GM19193 (cell line): ENCODE results near the gene LHFPL2.

Source experiments
- POLR2A ChIP-seq: IDR thresholded peaks from 4 replicates; pipeline ENCODE4 v1.6.1; 2011; ENCODE audit not compliant: insufficient read depth, insufficient read length; ENCODE audit errors: extremely low read depth

The LHFPL2 gene

GRCh38 chr5:78613151-78613533 lies 35.4 kb downstream of the LHFPL2 start:
- no peak for TF ChIP-seq POLR2A

DNA sequence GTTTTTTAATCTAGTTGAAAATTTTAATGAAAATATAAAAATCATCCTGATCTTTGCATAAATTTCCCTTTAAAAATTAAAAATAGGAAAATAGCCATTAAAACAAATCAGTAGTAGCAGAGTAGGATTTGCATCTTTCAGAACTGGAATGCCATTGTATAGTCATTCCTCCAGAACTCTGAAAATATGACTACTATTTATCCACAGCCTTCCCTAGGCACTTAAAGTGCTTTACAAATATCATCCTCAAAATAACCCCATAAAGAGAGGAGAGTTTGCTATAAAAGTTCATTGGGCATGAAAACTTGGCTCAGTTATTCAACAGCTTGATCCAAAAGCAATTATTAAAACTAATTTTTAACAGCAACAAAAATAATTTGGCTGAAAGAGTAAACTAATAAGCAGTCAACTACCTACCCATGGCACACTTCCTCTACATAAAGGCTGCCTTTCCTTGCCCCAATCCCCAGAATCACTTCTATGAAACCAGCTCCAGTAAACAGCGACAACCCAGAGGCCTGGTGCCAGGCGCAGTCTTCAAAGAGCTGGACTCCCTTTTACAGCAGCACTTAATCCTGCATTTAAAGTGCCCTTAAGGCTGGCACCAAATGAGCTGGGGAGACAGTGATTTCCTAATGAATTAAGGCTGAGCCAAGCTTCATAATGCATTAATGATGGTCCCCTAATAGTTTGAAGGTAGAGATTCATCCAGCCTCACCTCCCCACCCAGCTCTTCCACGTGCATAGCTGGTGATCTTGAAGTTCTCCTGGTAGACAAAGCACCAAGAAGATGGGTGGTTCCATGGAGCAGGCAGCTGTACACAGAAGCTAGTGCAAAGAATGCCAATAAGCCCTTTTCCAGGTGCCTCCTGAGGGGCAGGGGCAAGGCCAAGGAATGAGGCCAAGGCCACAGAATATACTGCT lies 36.1 kb downstream of the LHFPL2 start:
- TF ChIP-seq POLR2A, result no peak

GRCh38 chr5:78611126-78611605 lies 37.4 kb downstream of the LHFPL2 start:
- no peak for TF ChIP-seq POLR2A

DNA sequence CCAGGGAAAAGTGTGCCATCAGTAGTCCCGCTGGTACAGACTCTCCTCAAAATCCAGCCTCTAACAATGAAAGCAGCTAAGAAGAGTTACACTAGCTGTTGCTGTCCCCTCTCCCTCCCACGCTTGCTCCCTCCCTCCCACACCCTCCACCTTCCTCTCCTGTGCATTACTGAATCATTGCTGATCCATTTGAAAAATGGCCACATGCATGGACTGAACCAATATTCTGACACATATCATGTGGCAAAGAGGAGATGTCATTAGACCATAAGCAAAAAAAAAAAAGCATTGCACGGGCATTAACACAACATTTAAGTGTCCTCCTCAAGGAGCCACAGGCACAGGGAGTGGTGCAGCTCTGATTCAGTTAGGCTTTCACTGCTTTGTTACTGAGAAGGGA lies 37.9 kb downstream of the LHFPL2 start:
- TF ChIP-seq POLR2A, result no peak

DNA sequence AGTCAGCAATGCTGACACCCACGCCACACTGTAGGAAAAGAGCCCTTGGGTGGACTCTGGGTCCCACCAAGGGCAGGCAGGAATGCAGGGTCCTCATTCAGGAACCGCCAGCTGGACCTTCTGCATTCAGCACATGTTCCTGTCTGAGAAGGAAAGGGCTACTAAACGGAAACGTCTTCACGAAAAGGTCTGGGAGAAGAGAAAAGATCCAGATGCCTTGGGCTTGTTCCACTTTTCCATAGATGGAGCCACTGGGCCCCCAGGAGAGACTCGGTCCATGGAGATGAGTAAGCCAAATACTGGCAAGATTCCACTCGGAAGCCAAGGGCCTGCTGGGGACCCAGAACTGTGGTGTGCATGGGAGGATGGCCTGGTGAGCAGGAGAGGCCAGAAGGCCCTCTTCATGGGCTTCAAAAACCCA lies 38.4 kb downstream of the LHFPL2 start:
- TF ChIP-seq POLR2A, result no peak

GRCh38 chr5:78607864-78608263 lies 40.7 kb downstream of the LHFPL2 start:
- no peak for TF ChIP-seq POLR2A

DNA sequence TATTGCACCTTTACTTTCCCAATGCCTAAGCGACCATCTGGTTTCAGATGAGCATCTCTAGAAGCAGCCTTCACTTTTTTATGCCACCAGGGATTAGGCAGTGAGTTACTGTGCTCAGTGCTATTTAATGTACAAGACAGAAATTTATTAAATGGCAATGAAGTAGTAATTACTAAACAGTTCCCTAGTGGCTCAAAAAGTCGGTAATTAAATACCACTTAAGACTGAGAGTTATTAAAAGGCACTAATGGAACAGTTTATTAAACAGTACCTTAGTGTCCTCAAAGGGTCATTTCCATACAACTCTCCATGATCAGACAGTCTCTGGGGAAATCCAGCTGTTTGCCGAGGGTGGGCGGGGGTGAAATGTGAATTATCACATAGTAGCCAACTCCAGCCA lies 42.3 kb downstream of the LHFPL2 start:
- no peak for TF ChIP-seq POLR2A

GRCh38 chr5:78605611-78606010 lies 43.0 kb downstream of the LHFPL2 start:
- TF ChIP-seq POLR2A, result no peak

DNA sequence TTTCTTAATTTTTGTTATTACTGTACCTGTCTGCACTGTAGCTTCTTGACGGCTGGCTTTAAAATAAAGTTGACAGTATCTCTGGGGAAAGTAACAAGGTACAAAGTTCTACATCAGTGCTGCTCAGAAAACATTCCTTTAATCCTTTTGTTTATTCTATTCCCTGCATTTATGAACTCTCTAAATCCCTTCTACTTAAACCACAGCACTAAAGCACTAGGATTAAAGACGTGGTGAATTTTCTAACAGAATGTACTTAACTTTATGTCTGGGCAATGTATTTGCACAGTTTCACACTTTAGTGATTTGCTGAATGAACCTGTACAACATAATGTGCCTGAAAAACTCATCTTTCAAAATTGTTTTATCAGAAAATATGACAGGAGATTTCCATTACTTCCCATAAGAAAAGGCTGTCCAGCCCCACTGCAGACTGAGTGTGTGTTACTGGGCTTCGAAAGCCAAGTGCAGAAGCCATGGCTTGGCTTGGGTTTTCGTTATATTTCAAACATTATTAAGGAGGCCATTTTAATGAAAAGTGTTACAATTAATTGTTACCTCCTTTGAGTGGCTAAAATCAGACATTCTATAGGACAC lies 43.8 kb downstream of the LHFPL2 start:
- TF ChIP-seq POLR2A, result no peak

DNA sequence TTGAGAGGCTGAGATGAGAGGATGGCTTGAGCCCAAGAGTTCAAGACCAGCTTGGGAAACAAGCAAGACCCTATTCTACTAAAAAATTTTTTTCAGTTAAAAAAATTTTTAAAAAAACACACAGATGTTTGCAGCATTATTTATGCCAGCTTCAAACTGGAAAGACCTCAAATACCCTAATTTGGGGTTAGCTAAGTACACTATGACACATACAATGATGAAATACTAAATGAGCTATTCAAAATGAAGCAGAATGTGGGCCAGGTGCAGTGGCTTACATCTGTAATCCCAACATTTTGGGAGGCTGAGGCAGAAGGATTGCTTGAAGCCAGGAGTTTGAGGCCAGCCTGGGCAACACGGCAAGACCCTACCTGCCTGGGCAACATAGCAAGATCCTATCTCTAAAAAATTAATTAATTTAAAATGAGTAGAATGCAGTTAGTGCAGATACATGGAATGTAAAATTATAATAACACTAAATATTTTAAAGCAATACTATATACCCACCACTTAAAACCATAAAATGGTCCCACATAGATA lies 44.9 kb downstream of the LHFPL2 start:
- TF ChIP-seq POLR2A, result no peak

DNA sequence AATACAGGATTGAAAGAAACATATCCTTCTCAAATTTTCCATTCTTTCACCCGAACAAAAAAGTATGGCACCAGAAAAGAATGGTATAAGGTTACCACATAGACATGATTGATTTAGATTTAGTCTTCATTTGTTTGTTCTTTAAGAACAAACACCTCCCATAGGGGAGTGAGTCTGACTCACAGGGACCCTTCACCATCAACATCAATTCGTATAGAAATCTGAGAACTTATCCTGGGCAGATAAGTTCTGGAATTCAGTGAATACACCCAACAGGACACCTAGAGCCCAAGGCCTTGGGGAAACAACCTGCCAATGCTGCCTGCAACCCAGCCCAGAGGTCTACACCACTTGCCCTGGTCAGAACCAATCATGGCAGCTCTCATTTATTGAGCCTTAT lies 46.2 kb downstream of the LHFPL2 start:
- TF ChIP-seq POLR2A, result no peak

DNA sequence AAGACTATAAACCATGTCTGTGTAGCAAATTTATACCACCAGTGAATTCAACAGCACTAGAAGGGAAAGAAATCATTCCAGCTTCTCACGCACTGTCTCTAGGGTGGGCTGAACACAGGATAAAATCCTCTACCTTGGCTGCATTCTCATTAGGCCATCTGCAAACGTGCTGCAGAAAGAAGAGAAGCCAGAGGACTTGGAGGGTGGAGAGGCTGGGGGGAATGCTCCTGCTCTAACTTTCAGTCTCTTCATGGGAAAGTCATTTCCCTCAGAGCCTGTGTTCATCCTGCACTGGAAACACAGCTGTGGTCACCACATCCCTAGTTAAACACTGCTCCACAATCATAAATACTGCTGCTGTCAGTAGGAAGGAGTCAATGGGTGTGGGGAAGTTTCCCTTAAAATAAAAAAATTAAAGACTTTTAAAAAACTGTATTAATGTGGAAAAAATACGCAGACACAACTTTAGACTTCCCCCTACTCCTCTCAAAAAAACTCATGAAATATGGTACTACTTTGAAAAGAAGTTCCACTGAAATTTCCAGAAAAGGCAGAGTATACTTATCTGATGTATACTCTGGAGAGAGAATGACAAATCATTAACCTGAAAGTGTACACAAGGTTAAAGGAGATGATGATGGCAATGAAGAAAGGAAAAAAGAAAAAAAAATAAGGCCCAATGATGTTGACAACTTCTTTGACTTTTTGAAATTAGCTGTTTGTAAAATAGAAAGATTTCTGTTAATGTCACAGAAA lies 46.8 kb downstream of the LHFPL2 start:
- no peak for TF ChIP-seq POLR2A

GRCh38 chr5:78600687-78601414 lies 47.7 kb downstream of the LHFPL2 start:
- no peak for TF ChIP-seq POLR2A

DNA sequence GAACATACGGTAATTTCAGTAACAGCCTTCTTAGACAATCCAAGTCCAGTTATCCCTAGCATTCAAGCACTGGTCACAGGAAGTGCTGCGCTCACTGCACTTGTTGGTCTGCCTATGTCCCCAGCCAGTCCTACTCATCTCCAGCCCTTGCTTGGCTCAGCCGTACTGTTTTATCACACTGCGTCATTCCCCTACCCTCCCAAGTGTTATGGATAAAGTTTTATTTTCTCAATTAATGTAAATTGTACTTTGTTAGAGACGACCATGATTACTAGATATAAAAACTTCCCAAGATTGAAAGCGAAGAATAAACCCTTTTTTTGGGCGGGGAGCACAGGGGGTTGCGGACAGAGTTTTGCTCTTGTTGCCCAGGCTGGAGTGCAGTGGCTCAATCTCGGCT lies 49.6 kb downstream of the LHFPL2 start:
- TF ChIP-seq POLR2A, result no peak
